HL-60 (cell line): ENCODE measurements around the gene OOEP.

Experiments used
- DNase-seq, 2 experiments: peaks; one replicate each; pipeline ENCODE4 v3.0.0-alpha.2; 2010 to 2020; ENCODE audit warnings: low read depth in 1 of 2, low spot score in 1 of 2
- H3K27ac ChIP-seq: fragments of 250-450 bp; sonication (Bioruptor Pico); replicated peaks from 2 replicates; pipeline ENCODE4 v1.5.1; 2020; ENCODE audit warnings: mild to moderate bottlenecking, moderate library complexity
- H3K27me3 ChIP-seq: fragments of 250-450 bp; sonication (Bioruptor Pico); 2 replicates; pipeline ENCODE4 v1.5.1; 2021; ENCODE audit warnings: mild to moderate bottlenecking, moderate library complexity; ENCODE audit not compliant: insufficient read depth, poor library complexity, severe bottlenecking
- H3K4me3 ChIP-seq: replicated peaks from 2 replicates; pipeline ENCODE4 v1.5.1; 2011; ENCODE audit warnings: mild to moderate bottlenecking, control low read depth, low read length; ENCODE audit not compliant: insufficient read depth
- CTCF ChIP-seq: IDR thresholded peaks from one replicate; pipeline ENCODE4 v1.5.1; 2011; ENCODE audit warnings: low read length, control low read depth, inconsistent platforms; ENCODE audit not compliant: insufficient read depth
- GABPA ChIP-seq: IDR thresholded peaks from 2 replicates; pipeline ENCODE4 v1.6.1; 2012; ENCODE audit warnings: low read depth
- POLR2AphosphoS5 ChIP-seq: IDR thresholded peaks from 2 replicates; pipeline ENCODE4 v1.6.1; 2012; ENCODE audit warnings: low read depth
- REST ChIP-seq: IDR thresholded peaks from 2 replicates; pipeline ENCODE4 v1.6.1; 2012; ENCODE audit warnings: low read depth; ENCODE audit not compliant: insufficient replicate concordance
- SPI1 ChIP-seq: IDR thresholded peaks from 2 replicates; pipeline ENCODE4 v1.6.1; 2012; ENCODE audit warnings: low read depth, mild to moderate bottlenecking, borderline replicate concordance

OOEP gene

GRCh38 chr6:73413102-73413501 is 43.4 kb upstream of the OOEP start:
- Histone ChIP-seq H3K27ac (no peak overlapping the region), H3K4me3 (no peak overlapping the region), H3K27me3 (no peaks in the 10 kb centered on the region)
- DNase-seq: no peak
- TF ChIP-seq REST: no peak
- no peak for TF ChIP-seq CTCF
- TF ChIP-seq GABPA: no peak
- TF ChIP-seq POLR2AphosphoS5: no peak
- no peak for TF ChIP-seq SPI1

- Histone ChIP-seq H3K27me3 (no peaks in the 10 kb centered on the region), H3K27ac (no peak overlapping the region), H3K4me3 (no peak overlapping the region)
- no peak for DNase-seq
- TF ChIP-seq POLR2AphosphoS5: no peak
- TF ChIP-seq SPI1: no peak
- TF ChIP-seq REST: no peak
- no peak for TF ChIP-seq GABPA
- no peak for TF ChIP-seq CTCF
Measured at GRCh38 chr6:73409395-73409794, 39.7 kb upstream of the OOEP start.

GRCh38 chr6:73400656-73401055 is 31.0 kb upstream of the OOEP start:
- no peak overlapping the region for H3K4me3 ChIP-seq
- no peak overlapping the region for H3K27ac ChIP-seq
- H3K27me3 ChIP-seq: no peaks in the 10 kb centered on the region
- no peak for TF ChIP-seq REST
- TF ChIP-seq GABPA: no peak
- no peak for TF ChIP-seq CTCF
- no peak for TF ChIP-seq POLR2AphosphoS5
- no peak for TF ChIP-seq SPI1
- DNase-seq: no peak
